ENCODE measurements around the gene WWTR1. TPM values are rescaled to one million over a fixed set of nuclear protein-coding genes. Genes with fewer than 3 reads are reported as not detected.

Gene WWTR1
- total RNA-seq, 1 donor from 2014 or later: 87.7 TPM

DNA sequence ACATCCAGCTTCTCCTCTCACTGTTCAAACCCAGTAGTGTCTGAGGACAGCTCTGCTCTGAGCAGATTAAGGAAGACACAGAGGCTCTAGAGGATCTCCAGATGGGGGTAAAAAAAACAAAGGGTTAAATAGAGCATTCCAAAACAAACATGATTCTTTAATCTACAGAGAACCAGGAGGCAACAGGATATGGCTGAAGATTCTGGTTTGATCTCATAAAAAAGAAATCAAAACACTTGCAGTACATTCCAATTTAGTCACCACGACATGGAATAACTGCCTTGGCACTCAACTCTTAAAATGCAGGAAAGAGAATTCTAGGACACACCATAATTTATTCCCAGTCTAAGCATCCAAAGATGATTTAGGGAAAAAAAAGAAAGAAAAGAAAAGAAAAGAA lies 151.3 kb downstream of the WWTR1 start:
- Histone ChIP-seq H3K4me1 (peaks cover 17% of the 10 kb centered on the region), H3K27ac (no peak overlapping the region), H3K9me3 (no peaks in the 10 kb centered on the region), H3K36me3 (no peaks in the 10 kb centered on the region), H3K27me3 (no peaks in the 10 kb centered on the region), H3K4me3 (no peak overlapping the region)
- intact Hi-C loops (cut with DNase I): no loop called here
- ATAC-seq (no peak), DNase-seq (no peak)
- TF ChIP-seq, protein P1, sequence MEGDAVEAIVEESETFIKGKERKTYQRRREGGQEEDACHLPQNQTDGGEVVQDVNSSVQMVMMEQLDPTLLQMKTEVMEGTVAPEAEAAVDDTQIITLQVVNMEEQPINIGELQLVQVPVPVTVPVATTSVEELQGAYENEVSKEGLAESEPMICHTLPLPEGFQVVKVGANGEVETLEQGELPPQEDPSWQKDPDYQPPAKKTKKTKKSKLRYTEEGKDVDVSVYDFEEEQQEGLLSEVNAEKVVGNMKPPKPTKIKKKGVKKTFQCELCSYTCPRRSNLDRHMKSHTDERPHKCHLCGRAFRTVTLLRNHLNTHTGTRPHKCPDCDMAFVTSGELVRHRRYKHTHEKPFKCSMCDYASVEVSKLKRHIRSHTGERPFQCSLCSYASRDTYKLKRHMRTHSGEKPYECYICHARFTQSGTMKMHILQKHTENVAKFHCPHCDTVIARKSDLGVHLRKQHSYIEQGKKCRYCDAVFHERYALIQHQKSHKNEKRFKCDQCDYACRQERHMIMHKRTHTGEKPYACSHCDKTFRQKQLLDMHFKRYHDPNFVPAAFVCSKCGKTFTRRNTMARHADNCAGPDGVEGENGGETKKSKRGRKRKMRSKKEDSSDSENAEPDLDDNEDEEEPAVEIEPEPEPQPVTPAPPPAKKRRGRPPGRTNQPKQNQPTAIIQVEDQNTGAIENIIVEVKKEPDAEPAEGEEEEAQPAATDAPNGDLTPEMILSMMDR (IDR thresholded peaks at IDR 0.05): no peak

DNA sequence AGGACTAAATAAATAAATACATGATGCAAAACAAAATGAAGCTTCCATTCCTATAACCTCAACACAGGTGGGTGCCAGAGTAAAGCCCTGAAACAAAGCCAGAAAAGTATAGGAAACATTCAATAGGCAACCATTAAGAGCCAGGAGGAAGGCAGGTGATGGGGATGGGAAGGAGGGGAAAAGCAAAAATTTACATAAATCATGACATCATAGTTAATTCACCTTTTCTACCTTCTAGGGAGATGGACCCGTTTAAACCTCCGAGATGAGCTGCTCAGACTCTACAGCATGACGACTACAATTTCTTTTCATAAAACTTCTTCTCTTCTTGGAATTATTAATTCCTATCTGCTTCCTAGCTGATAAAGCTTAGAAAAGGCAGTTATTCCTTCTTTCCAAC lies 155.4 kb downstream of the WWTR1 start:
- DNase-seq (no peak), ATAC-seq (no peak)
- Histone ChIP-seq H3K4me1 (peaks cover 4% of the 10 kb centered on the region), H3K27me3 (no peaks in the 10 kb centered on the region), H3K4me3 (no peak overlapping the region), H3K27ac (no peak overlapping the region), H3K36me3 (no peaks in the 10 kb centered on the region), H3K9me3 (no peaks in the 10 kb centered on the region)
- intact Hi-C loops (cut with DNase I): no loop called here
- TF ChIP-seq, protein P1 (IDR thresholded peaks at IDR 0.05): no peak

DNA sequence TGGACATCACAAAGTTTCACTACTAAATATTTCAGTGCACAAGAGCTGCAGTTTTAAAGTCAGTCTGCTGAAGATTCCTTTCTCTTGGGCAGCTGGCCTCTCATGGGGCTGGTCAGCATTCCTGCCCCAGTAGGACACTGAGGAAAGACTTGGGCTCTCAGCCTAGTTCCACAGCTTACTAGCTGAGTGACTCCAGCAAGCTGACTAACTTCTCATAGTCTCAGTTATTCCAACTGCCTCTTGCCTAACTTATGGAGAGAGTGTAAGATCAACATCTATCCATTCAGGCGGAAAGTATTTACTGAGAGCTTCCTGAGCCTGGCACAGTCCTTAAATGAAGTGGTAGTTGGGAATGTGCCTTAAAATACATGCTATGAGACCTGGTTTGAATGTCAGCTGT lies 156.3 kb downstream of the WWTR1 start:
- intact Hi-C loops (cut with DNase I): no loop called here
- DNase-seq (no peak), ATAC-seq (peak; percentile 86)
- Histone ChIP-seq H3K27ac (no peak overlapping the region), H3K4me3 (no peak overlapping the region), H3K4me1 (peaks cover under 1% of the 10 kb centered on the region), H3K27me3 (no peaks in the 10 kb centered on the region), H3K36me3 (no peaks in the 10 kb centered on the region), H3K9me3 (no peaks in the 10 kb centered on the region)
- TF ChIP-seq, protein P1 (IDR thresholded peaks at IDR 0.05): no peak

DNA sequence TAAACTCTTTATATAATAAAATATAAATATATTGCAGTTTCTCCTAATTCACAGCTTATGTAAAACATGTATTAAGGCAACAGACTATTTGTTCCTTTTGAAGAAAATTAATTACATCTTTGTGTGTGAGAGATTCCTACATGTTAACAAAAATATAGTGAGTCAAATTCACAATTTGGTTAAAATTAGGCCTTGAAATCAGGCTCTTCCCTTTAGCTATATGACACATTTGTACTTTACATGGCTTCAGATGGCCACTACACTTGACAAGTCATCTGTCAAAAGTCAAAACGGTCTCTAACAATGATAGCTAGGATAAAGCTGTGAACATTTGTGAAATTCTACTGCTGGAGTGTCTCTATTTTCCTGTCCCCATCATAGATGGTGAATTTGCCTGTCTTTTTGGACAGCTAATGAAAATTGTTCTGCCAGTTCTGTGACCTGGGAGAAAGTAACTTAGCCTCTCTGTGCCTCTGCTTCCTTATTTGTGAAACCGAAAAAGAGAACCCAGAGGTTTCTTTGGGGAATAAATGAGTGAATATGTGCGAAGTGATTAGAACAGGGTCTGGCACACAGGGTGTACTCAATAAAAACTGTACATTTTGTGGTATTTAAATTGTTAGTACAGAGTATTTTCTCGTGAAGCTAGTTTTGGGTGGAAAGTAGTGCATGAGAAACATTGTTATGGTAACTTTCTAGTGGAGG lies 159.7 kb downstream of the WWTR1 start:
- Histone ChIP-seq H3K27ac (no peak overlapping the region), H3K27me3 (no peaks in the 10 kb centered on the region), H3K4me1 (no peaks in the 10 kb centered on the region), H3K9me3 (no peaks in the 10 kb centered on the region), H3K36me3 (no peaks in the 10 kb centered on the region), H3K4me3 (no peak overlapping the region)
- TF ChIP-seq, protein P1 (IDR thresholded peaks at IDR 0.05): no peak
- intact Hi-C loops (cut with DNase I): loop anchor here (10.0 kb wide), 1 partner anchor 277 kb away; no protein-coding TSS in a partner anchor
- DNase-seq (no peak), ATAC-seq (no peak)

DNA sequence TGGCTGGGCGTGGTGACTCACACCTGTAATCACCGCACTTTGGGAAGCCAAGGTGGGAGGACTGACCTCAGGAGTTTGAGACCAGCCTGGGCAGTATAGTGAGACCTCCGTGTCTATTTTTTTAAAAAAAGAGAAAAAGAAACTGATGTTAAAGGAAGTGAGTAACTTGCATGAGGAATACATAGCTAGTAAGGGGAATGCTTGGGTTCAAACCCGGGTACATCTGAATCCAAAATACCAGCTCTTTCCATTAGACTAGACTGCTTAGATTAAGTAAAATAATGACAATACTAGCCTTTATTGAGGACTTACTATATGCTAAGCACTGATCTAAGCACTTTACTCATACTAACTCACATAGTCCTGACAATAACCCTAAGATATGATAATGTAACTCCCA lies 160.9 kb downstream of the WWTR1 start:
- no peak for ATAC-seq

More for the DNA sequence above, 160.9 kb downstream of the WWTR1 start:
- DNase-seq: no peak
- H3K36me3 ChIP-seq: no peaks in the 10 kb centered on the region
- intact Hi-C loops (cut with DNase I): loop anchor here (10.0 kb wide), 1 partner anchor 278 kb away; no protein-coding TSS in a partner anchor
- no peak overlapping the region for H3K27ac ChIP-seq
- H3K4me1 ChIP-seq: no peaks in the 10 kb centered on the region
- TF ChIP-seq, protein P1 (IDR thresholded peaks at IDR 0.05): no peak
- no peaks in the 10 kb centered on the region for H3K27me3 ChIP-seq
- H3K9me3 ChIP-seq: no peaks in the 10 kb centered on the region
- H3K4me3 ChIP-seq: no peak overlapping the region
